HG03175 (cell line): ENCODE results near the gene MYADML2.

Source experiments
- ATAC-seq: cut with Tn5 transposase; IDR thresholded peaks from one replicate; pipeline ENCODE4 v1.9.1; 2021; ENCODE audit warnings: mild to moderate bottlenecking, moderate library complexity; ENCODE audit not compliant: unreplicated experiment

The MYADML2 gene

GRCh38 chr17:81912441-81913309 is 34.4 kb downstream of the MYADML2 start:
- ATAC-seq = no peak

GRCh38 chr17:81911969-81912368 is 35.1 kb downstream of the MYADML2 start:
- no peak for ATAC-seq

GRCh38 chr17:81911277-81911961 is 35.6 kb downstream of the MYADML2 start, which contains the start of gene PCYT2:
TSS of gene PCYT2 (minus strand) at chr17:81911399. CDS start at chr17:81911355, 44 bp downstream.
- peak; percentile 73 for ATAC-seq

GRCh38 chr17:81910840-81911276 is 36.2 kb downstream of the MYADML2 start:
- peak; percentile 28 for ATAC-seq

- no peak for ATAC-seq
Observed at GRCh38 chr17:81909966-81910839, 36.8 kb downstream of the MYADML2 start.

GRCh38 chr17:81909231-81909630 is 37.8 kb downstream of the MYADML2 start:
- no peak for ATAC-seq

GRCh38 chr17:81908793-81909192 is 38.2 kb downstream of the MYADML2 start:
- no peak for ATAC-seq

- no peak for ATAC-seq
Observed at GRCh38 chr17:81907219-81908145, 39.6 kb downstream of the MYADML2 start.

- ATAC-seq = no peak
Observed at GRCh38 chr17:81906476-81907218, 40.4 kb downstream of the MYADML2 start.

- ATAC-seq = no peak
Observed at GRCh38 chr17:81905993-81906392, 41.0 kb downstream of the MYADML2 start.

GRCh38 chr17:81905424-81905875 is 41.6 kb downstream of the MYADML2 start:
- no peak for ATAC-seq

- no peak for ATAC-seq
Observed at GRCh38 chr17:81904600-81905423, 42.2 kb downstream of the MYADML2 start.

GRCh38 chr17:81903896-81904599 is 43.0 kb downstream of the MYADML2 start:
- ATAC-seq = no peak

- no peak for ATAC-seq
Observed at GRCh38 chr17:81903415-81903831, 43.6 kb downstream of the MYADML2 start.

GRCh38 chr17:81902653-81903414 is 44.2 kb downstream of the MYADML2 start:
- ATAC-seq = no peak

GRCh38 chr17:81902023-81902652 is 44.9 kb downstream of the MYADML2 start, which contains the start of gene NPB:
TSS of gene NPB (plus strand) at chr17:81902238. CDS start at chr17:81902278, 40 bp downstream.
- ATAC-seq = no peak
